GM18505 (cell line): ENCODE results near the gene KIAA0513.
"Not testable (repeated sequence)": the region's sequence is repeated elsewhere in the genome, so short reads cannot be mapped to it uniquely, and the experiment has no call there.

Source experiments
- ATAC-seq: cut with Tn5 transposase; IDR thresholded peaks from one replicate; pipeline ENCODE4 v1.9.1; 2021; ENCODE audit not compliant: unreplicated experiment
- POLR2A ChIP-seq: IDR thresholded peaks from 4 replicates; pipeline ENCODE4 v1.6.1; 2011; ENCODE audit warnings: borderline replicate concordance; ENCODE audit not compliant: insufficient read depth, insufficient read length; ENCODE audit errors: extremely low read depth

The KIAA0513 gene

DNA sequence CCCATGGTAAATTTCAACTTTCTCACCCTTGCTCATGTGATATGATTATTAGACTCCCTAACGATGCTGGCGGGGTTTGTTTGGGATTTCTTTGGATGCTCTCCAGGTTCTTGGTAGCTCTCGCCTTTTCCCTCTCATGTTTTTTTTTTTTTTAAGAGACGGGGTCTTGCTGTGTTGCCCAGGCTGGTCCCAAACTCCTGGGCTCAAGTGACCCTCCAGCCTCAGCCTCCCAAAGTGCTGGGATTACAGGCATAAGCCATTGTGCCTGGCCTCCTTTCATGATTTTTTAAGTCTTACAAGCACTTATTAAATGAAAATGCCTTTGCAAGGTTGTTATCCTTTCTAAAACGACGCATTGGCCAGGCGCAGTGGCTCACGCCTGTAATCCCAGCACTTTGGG lies 24.1 kb downstream of the KIAA0513 start:
- no peak for TF ChIP-seq POLR2A
- ATAC-seq, result no peak

DNA sequence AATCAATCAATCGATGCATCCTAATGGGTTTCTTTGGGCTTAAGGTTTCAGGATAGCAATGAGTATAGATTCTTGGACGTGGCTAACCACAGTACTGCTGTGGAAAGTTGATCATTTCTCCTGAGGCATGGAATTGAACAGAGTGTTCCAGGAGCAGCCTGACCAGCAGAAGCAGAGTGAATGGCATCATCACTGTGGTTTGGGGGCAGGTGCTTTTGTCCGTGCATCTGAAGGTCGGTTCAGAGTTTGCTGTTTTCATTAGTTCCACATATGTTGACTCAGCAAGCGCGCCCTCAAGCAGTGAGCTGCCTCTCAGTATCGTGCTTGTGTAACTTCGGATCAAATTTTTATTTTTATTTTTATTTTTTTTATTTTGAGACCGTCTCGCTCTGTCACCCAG lies 24.9 kb downstream of the KIAA0513 start:
- no peak for TF ChIP-seq POLR2A
- ATAC-seq, result no peak

GRCh38 chr16:85054321-85054720 lies 26.7 kb downstream of the KIAA0513 start:
- not testable (repeated sequence) for ATAC-seq

GRCh38 chr16:85054948-85055492 lies 27.4 kb downstream of the KIAA0513 start:
- no peak for TF ChIP-seq POLR2A
- ATAC-seq, result no peak

- ATAC-seq, result peak; percentile 81
- TF ChIP-seq POLR2A, result peak; percentile 46
Measured at GRCh38 chr16:85055493-85056210, 28.1 kb downstream of the KIAA0513 start.

- no peak for ATAC-seq
- no peak for TF ChIP-seq POLR2A
Measured at GRCh38 chr16:85056211-85056748, 28.7 kb downstream of the KIAA0513 start.

DNA sequence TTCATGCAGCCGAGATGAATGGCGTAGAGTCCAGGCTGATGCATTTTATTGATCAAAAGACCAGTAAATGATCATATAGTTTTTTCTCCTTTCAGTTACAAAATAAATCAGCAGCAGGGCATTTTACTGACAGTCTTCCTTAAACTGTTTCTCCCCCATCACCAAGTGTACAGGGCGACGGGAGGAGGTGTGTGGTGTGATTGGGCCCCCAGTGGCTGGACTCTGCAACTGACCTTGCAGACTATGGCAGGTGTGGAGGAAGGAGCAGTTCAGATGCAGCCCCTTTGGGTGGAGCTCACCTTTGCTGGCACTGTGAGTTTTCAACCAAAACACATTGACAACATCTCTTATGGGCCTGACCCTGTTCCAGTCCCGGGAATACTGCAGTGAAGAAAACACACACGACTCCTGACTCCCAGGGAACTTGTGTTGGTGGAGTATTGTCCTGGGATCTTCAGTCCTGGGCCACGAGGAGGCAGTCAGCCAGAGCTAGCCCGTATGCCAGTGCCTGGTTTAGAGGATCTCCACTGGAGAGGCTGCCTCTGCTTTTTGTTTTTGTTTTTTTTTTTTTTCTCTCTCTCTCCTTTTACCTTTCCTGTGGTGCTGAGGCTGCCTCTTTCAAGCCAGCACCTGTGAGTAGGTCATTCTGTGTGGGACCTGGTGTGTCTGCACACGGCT lies 29.8 kb downstream of the KIAA0513 start:
- no peak for ATAC-seq
- TF ChIP-seq POLR2A, result no peak

DNA sequence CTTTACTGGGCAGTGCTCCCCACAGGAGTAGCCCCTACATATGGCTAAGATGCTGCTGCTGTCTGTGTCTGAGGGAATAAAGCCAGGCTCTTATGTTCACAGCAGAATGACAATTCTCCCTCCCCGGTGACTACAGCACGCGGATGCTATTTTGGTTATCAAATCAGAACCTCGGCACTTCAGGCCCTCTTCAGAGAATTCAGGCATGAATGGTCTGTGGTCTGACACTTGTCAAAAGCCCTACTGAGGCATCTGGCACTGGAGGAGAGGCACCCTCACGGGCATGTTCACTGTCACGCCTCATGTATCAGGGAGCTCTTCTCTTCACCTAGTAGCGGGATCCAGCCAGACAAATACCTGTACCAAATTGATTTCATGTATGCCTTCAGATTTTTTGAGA lies 30.4 kb downstream of the KIAA0513 start:
- TF ChIP-seq POLR2A, result no peak
- no peak for ATAC-seq

DNA sequence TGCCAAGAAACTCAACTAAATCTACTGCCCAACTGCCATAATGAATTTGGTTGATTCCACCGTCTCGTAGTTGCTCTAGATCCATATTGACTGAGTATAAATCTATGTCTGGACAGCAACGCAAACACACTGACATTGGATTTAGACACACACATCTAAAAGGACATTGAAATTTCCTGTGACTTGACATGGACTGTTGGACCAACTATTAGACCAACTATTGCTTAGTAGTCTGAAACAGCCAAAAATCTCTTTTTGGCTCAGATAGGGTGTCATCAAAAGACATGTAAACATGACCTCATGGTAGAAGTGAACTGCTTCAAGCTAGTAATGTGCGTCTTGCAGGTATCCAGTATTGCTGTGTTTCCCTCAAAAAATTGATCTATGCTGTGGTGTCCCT lies 31.3 kb downstream of the KIAA0513 start:
- no peak for ATAC-seq

DNA sequence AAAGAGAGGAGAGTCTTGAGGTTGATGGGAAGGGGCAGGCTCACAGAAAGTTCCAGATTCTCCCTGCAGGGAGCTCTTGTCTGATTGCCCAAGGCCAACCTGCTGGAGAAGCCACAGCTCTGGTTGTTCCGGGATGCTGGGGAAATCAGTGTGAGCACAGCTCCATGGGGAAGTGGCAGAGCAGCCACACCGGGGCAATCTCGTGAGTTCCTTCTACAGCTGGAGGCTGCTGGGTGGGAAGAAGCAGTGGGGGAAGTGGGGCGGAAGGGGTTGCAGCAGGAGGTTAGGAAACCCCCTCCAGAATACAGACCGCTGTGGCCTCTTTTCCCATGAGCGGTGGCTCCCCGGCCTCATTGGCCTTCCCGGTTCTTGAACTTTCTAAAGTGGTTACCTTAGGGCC lies 34.0 kb downstream of the KIAA0513 start:
- ATAC-seq, result no peak

More for the DNA sequence above, 31.3 kb downstream of the KIAA0513 start:
- TF ChIP-seq POLR2A, result no peak

GRCh38 chr16:85062323-85062722 lies 34.7 kb downstream of the KIAA0513 start:
- no peak for ATAC-seq
- TF ChIP-seq POLR2A, result no peak

More for the DNA sequence above, 34.0 kb downstream of the KIAA0513 start:
- TF ChIP-seq POLR2A, result no peak

- TF ChIP-seq POLR2A, result no peak
- ATAC-seq, result no peak
Measured at GRCh38 chr16:85062845-85063244, 35.2 kb downstream of the KIAA0513 start.

DNA sequence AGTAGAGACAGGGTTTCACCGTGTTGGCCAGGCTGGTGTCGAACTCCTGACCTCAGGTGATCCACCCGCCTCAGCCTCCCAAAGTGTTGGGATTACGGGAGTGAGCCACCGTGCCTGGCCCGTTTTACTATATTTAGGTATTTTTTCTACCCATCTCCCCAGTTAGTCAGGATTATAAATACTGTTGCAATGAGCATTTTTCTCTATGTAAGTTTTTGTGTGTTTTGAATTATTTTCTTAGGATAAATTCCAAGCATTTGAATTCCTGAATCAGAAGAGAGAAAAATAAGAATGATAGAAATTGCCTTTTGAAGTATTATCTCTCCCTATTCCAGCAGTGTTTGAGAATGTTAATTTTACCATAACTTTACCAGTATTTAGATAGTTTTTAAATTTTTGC lies 36.6 kb downstream of the KIAA0513 start:
- no peak for TF ChIP-seq POLR2A
- ATAC-seq, result no peak

DNA sequence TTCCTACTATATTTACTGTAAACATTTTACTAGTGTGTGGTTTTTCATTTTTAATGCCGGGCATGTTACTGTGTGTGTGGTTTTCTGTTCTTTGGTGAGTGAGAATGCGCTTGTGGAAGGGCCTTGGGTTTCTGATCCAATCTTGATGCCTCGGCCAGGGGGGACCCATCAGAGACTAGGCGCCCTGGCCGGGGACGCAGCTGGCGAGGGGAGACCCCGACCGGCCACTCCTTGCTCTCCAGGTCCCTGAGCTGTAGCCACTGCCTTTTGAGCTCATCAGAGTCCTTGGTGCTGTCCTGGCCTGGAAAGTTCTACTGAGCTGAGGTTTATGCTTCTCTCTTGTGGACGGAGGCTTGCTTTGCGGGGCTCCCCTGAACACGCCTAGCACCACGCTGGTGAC lies 37.5 kb downstream of the KIAA0513 start:
- TF ChIP-seq POLR2A, result no peak
- ATAC-seq, result no peak
